HG02943 (cell line): ENCODE results near the gene CIT.

Experiments
- ATAC-seq: cut with Tn5 transposase; IDR thresholded peaks from one replicate; pipeline ENCODE4 v1.9.1; 2021; ENCODE audit warnings: mild to moderate bottlenecking, low read depth, moderate library complexity; ENCODE audit not compliant: unreplicated experiment

The CIT gene

GRCh38 chr12:119807380-119807779, 69.7 kb downstream of the CIT start:
- no peak for ATAC-seq

- no peak for ATAC-seq
These were observed 73.0 kb downstream of the CIT start for GRCh38 chr12:119804011-119804641.

GRCh38 chr12:119803381-119803791, 73.7 kb downstream of the CIT start:
- no peak for ATAC-seq

GRCh38 chr12:119802472-119802871, 74.6 kb downstream of the CIT start:
- ATAC-seq, result no peak

- ATAC-seq, result no peak
These were observed 80.0 kb downstream of the CIT start for GRCh38 chr12:119797090-119797489.

GRCh38 chr12:119796292-119796691, 80.8 kb downstream of the CIT start:
- ATAC-seq, result no peak

- no peak for ATAC-seq
These were observed 85.7 kb downstream of the CIT start for GRCh38 chr12:119791453-119791852.

GRCh38 chr12:119788786-119789185, 88.3 kb downstream of the CIT start:
- ATAC-seq, result no peak

- no peak for ATAC-seq
These were observed 90.6 kb downstream of the CIT start for GRCh38 chr12:119786539-119786938.

- ATAC-seq, result no peak
These were observed 92.4 kb downstream of the CIT start for GRCh38 chr12:119784673-119785072.

- no peak for ATAC-seq
These were observed 93.3 kb downstream of the CIT start for GRCh38 chr12:119783787-119784186.

- ATAC-seq, result no peak
These were observed 95.3 kb downstream of the CIT start for GRCh38 chr12:119781804-119782203.

- ATAC-seq, result no peak
These were observed 96.2 kb downstream of the CIT start for GRCh38 chr12:119780786-119781434.

- no peak for ATAC-seq
These were observed 101.7 kb downstream of the CIT start for GRCh38 chr12:119775246-119775895.

- no peak for ATAC-seq
These were observed 104.7 kb downstream of the CIT start for GRCh38 chr12:119772431-119772830.

- ATAC-seq, result no peak
These were observed 107.0 kb downstream of the CIT start for GRCh38 chr12:119770146-119770545.

GRCh38 chr12:119762619-119763018, 114.5 kb downstream of the CIT start:
- ATAC-seq, result no peak

GRCh38 chr12:119758722-119759121, 118.4 kb downstream of the CIT start:
- no peak for ATAC-seq

GRCh38 chr12:119758234-119758633, 118.9 kb downstream of the CIT start:
- ATAC-seq, result no peak

GRCh38 chr12:119751961-119752360, 125.2 kb downstream of the CIT start:
- no peak for ATAC-seq

- ATAC-seq, result no peak
These were observed 127.5 kb downstream of the CIT start for GRCh38 chr12:119749666-119750065.

- ATAC-seq, result no peak
These were observed 128.6 kb downstream of the CIT start for GRCh38 chr12:119748497-119748896.
